ENCODE results near the gene AADACL4.

Gene AADACL4

DNA sequence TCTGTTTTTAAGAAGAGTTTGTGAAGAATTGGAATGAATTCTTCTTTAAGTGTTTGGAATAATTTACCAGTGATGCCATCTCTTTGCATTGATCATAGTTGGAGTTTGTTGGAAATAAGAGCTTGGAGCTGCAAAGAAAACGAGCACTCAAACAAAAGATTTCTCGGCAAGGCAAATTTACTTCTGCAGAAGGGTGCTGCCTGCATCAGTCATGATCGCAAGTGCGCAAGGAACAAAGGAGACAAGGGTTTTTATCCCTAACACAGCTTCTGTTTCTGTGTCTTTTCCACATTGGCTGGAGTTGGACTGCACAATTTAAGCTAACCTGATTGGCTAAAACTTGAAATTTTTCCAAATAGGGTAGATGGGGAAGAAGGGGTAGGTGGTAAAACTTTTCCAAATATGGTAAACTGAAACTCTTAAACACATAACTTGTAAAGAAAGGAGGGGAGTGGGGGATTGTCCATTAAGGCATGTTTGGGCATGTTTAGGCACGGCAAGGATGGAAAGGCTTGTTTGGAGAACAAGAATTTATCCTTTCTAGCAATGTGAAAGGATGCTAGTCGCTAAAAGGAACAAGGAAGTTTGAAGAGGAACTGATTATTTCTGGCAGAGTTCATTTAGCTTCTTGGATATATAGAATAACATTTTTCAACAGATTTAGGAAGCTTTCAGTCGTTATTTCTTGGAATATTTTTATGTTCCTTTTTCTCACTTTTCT is 3.5 kb upstream of the AADACL4 start:
- no peak for TF ChIP-seq EZH2phosphoT487 (IDR thresholded peaks at IDR 0.05; ENCODE audit: borderline replicate concordance, low read length)
- TF ChIP-seq, protein P1, sequence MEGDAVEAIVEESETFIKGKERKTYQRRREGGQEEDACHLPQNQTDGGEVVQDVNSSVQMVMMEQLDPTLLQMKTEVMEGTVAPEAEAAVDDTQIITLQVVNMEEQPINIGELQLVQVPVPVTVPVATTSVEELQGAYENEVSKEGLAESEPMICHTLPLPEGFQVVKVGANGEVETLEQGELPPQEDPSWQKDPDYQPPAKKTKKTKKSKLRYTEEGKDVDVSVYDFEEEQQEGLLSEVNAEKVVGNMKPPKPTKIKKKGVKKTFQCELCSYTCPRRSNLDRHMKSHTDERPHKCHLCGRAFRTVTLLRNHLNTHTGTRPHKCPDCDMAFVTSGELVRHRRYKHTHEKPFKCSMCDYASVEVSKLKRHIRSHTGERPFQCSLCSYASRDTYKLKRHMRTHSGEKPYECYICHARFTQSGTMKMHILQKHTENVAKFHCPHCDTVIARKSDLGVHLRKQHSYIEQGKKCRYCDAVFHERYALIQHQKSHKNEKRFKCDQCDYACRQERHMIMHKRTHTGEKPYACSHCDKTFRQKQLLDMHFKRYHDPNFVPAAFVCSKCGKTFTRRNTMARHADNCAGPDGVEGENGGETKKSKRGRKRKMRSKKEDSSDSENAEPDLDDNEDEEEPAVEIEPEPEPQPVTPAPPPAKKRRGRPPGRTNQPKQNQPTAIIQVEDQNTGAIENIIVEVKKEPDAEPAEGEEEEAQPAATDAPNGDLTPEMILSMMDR (IDR thresholded peaks at IDR 0.05; ENCODE audit: low read depth, low read length, poor library complexity, severe bottlenecking) = no peak
- Histone ChIP-seq H3K27ac (ENCODE audit: low read depth, low read length) (no peak overlapping the region), H3K36me3 (ENCODE audit: control insufficient read depth, low read length) (no peaks in the 10 kb centered on the region), H3F3A (ENCODE audit: control insufficient read depth, insufficient read depth) (no peaks in the 10 kb centered on the region), H3K4me1 (ENCODE audit: control insufficient read depth, low read length) (no peaks in the 10 kb centered on the region), H3K9me3 (ENCODE audit: control insufficient read depth, insufficient read depth, low read length) (peaks cover 19% of the 10 kb centered on the region), H3K9me2 (replicated peaks; ENCODE audit: control insufficient read depth, low read length) (no peaks in the 10 kb centered on the region), H3K4me2 (ENCODE audit: low read length) (no peak overlapping the region), H4K20me1 (ENCODE audit: control insufficient read depth, insufficient read depth, low read depth, low read length) (no peaks in the 10 kb centered on the region), H3K4me3 (ENCODE audit: low read length) (no peak overlapping the region), H3K79me2 (ENCODE audit: control insufficient read depth, low read length) (no peaks in the 10 kb centered on the region), H3K27me3 (ENCODE audit: control insufficient read depth, low read length) (no peaks in the 10 kb centered on the region)

DNA sequence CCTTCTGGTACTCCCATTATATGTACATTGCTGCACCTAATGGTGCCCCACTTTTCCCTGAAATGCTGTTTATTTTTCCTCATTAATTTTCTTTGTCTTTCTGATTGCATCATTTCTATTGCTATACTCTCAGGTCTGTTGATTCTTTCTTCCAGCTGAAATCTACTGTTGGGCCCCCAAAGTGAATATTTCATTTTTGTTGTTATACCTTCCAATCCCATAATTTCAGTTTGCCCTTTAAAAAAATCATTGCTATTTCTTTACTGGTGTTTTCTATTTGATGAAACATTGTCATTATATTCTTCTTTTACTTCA is 3.0 kb upstream of the AADACL4 start:
- Histone ChIP-seq H3K36me3 (ENCODE audit: control insufficient read depth, low read length) (no peaks in the 10 kb centered on the region), H3K27ac (ENCODE audit: low read depth, low read length) (no peak overlapping the region), H3K27me3 (ENCODE audit: control insufficient read depth, low read length) (no peaks in the 10 kb centered on the region), H3K9me2 (replicated peaks; ENCODE audit: control insufficient read depth, low read length) (no peaks in the 10 kb centered on the region), H3K4me2 (ENCODE audit: low read length) (no peak overlapping the region), H3F3A (ENCODE audit: control insufficient read depth, insufficient read depth) (no peaks in the 10 kb centered on the region), H3K9me3 (ENCODE audit: control insufficient read depth, insufficient read depth, low read length) (peaks cover 19% of the 10 kb centered on the region), H3K79me2 (ENCODE audit: control insufficient read depth, low read length) (no peaks in the 10 kb centered on the region), H4K20me1 (ENCODE audit: control insufficient read depth, insufficient read depth, low read depth, low read length) (no peaks in the 10 kb centered on the region), H3K4me3 (ENCODE audit: low read length) (no peak overlapping the region), H3K4me1 (ENCODE audit: control insufficient read depth, low read length) (no peaks in the 10 kb centered on the region)
- no peak for TF ChIP-seq EZH2phosphoT487 (IDR thresholded peaks at IDR 0.05; ENCODE audit: borderline replicate concordance, low read length)
- TF ChIP-seq, protein P1 (IDR thresholded peaks at IDR 0.05; ENCODE audit: low read depth, low read length, poor library complexity, severe bottlenecking) = no peak

DNA sequence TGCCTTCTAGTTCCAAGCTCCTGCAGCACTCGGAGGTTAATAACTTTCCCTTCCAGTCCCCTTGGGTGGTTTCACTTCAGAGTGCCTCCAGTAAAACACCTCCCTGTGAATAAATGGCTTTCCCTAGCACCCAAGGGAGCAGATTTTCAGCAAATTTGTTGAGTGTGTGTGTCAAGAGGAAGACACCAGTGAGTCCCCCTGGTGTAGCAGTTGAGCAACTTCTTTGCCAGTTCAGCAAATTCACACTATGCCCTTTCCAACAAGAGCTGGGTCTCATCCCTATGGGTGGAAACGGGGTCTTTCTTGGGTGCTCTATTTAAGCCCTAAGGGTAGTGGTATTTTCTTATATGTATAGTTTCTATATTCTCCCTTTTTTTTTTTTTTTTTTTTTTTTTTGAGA is 806 bp upstream of the AADACL4 start:
- Histone ChIP-seq H4K20me1 (ENCODE audit: control insufficient read depth, insufficient read depth, low read depth, low read length) (no peaks in the 10 kb centered on the region), H3F3A (ENCODE audit: control insufficient read depth, insufficient read depth) (no peaks in the 10 kb centered on the region), H3K4me2 (ENCODE audit: low read length) (no peak overlapping the region), H3K79me2 (ENCODE audit: control insufficient read depth, low read length) (no peaks in the 10 kb centered on the region), H3K27me3 (ENCODE audit: control insufficient read depth, low read length) (no peaks in the 10 kb centered on the region), H3K36me3 (ENCODE audit: control insufficient read depth, low read length) (no peaks in the 10 kb centered on the region), H3K9me3 (ENCODE audit: control insufficient read depth, insufficient read depth, low read length) (peaks cover 19% of the 10 kb centered on the region), H3K27ac (ENCODE audit: low read depth, low read length) (no peak overlapping the region), H3K4me3 (ENCODE audit: low read length) (no peak overlapping the region), H3K4me1 (ENCODE audit: control insufficient read depth, low read length) (no peaks in the 10 kb centered on the region), H3K9me2 (replicated peaks; ENCODE audit: control insufficient read depth, low read length) (no peaks in the 10 kb centered on the region)
- no peak for TF ChIP-seq EZH2phosphoT487 (IDR thresholded peaks at IDR 0.05; ENCODE audit: borderline replicate concordance, low read length)
- TF ChIP-seq, protein P1 (IDR thresholded peaks at IDR 0.05; ENCODE audit: low read depth, low read length, poor library complexity, severe bottlenecking) = no peak
